GM19025 (cell line): ENCODE data around the gene SEC63.
A peak's percentile ranks its signal among the peaks of the same experiment; 100 is the strongest.
"Not testable (repeated sequence)": the region's sequence is repeated elsewhere in the genome, so short reads cannot be mapped to it uniquely, and the experiment has no call there.

Experiments used
- ATAC-seq: cut with Tn5 transposase; IDR thresholded peaks from one replicate; pipeline ENCODE4 v1.9.1; 2021; ENCODE audit warnings: mild to moderate bottlenecking, low read depth, moderate library complexity; ENCODE audit not compliant: unreplicated experiment

Gene SEC63, protein sequence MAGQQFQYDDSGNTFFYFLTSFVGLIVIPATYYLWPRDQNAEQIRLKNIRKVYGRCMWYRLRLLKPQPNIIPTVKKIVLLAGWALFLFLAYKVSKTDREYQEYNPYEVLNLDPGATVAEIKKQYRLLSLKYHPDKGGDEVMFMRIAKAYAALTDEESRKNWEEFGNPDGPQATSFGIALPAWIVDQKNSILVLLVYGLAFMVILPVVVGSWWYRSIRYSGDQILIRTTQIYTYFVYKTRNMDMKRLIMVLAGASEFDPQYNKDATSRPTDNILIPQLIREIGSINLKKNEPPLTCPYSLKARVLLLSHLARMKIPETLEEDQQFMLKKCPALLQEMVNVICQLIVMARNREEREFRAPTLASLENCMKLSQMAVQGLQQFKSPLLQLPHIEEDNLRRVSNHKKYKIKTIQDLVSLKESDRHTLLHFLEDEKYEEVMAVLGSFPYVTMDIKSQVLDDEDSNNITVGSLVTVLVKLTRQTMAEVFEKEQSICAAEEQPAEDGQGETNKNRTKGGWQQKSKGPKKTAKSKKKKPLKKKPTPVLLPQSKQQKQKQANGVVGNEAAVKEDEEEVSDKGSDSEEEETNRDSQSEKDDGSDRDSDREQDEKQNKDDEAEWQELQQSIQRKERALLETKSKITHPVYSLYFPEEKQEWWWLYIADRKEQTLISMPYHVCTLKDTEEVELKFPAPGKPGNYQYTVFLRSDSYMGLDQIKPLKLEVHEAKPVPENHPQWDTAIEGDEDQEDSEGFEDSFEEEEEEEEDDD

DNA sequence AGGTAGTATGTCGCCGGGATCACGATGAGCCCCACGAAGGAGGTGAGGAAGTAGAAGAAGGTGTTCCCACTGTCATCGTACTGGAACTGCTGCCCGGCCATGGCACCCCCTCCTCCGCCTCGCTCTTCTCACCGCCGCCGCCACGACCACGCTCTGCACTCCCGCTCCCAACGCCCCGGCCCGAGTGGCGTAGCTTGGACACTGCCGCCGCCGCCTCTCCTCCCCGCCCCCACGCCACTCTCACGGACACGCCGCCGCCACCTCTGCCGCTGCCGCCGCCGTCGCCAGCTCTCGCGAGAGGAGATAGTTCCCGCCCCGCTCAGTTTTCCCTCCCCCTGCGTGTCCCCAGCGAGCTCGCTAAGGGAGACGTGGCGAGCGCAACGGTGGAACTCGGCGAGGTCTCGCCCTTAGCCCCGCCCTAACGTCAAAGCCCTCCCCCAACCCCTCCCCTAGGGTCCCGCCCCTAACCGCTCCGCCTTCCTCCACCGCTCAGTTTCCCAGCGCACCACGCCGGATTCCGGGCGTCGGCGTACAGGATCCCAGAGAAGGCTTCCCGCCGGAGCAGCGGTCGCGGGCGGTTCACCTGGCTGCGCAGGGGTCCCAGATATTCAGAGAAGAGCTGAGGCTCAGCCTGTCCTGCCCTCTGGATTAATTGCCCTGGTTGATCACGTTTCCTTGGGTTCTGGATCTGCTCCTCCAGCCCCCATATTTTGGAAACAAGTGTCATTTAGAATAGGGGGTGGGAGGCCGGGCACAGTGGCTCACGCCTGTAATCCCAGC is at the start of gene SEC63:
SEC63 (minus strand) TSS at position 300 of the 780 bp plus-strand sequence; CDS start at position 101, 199 bp downstream.
- peak; percentile 92 for ATAC-seq

DNA sequence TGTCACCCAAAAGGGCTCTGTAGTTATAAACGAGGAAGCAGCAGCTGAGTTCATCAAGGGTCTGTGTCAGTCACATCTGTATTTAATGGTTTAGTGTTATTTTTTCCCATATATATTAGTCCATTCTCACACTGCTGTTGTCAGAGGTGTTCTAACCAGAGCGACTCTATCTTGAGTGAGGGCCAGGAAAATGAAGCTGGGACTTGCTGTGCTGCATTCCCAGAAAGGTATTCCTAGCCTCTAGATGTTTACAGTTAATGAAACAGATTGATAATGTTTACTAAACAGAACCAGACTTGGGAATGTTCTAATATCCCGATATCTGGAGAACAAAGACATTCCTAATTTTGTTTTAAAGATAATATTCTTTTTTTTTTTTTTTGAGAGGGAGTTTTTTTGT is 48.0 kb upstream of the SEC63 start:
- no peak for ATAC-seq

GRCh38 chr6:108004861-108005260 is 46.9 kb upstream of the SEC63 start:
- ATAC-seq: no peak

- no peak for ATAC-seq
These were observed 44.6 kb upstream of the SEC63 start for GRCh38 chr6:108002365-108003221.

- no peak for ATAC-seq
These were observed 43.8 kb upstream of the SEC63 start for GRCh38 chr6:108001696-108002231.

GRCh38 chr6:108000259-108000658 is 42.3 kb upstream of the SEC63 start:
- ATAC-seq: not testable (repeated sequence)

DNA sequence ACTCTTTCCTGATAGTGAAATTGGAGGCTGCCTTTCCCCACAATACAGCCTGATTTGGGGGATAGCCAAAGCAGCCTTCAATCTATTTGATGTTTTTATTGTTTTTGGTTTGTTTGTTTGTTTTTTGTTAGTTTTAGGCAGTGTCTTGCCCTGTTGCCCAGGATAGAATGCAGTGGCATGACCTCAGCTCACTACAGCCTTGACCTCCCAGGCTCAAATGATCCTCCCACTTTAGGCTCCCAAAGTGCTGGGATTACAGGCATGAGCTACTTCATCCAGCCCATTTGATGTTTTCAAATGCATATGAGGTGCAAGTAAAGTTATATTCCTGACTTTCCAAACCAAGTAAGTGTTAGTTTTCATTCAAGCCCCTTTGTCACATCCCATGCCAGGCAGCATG is 41.3 kb upstream of the SEC63 start:
- no peak for ATAC-seq

GRCh38 chr6:107991772-107992550 is 34.0 kb upstream of the SEC63 start:
- no peak for ATAC-seq

DNA sequence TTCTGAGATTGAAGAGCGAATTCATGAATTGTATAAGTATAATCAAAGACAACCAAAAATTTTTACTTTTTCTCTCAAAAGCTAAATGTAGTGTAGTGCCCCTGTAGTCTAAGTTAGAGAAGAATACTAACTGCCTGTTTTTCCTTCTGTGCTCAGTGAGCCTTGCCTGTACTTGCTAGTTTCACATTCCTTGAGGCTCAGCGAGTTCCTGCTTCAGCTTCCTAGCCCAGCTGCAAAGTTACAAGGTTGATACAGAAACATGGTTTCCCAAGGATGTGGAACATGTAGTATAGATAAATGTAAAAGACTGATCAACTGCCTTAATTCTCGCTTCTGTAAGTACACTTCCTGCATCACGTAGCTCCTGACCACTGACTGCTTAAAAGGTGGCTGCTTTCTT is 33.1 kb upstream of the SEC63 start:
- no peak for ATAC-seq

DNA sequence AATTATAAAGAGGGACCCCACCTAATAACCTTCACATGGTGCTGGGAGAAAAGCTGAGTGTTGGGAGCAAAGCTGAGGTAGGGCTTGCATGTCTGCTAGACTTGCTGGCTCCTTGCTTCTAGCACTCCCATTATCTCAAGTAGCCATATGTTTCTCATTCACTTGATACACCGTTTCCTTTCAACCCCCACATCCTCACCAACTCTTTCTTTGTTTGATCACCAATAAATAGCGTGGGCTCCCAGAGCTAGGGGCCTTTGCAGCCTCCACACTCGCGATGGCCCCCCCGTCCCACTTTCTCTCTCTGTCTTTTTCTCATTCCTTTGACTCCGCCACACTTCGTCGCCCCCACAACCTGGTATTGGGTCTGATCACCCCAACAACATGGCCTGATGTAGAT is 32.6 kb upstream of the SEC63 start:
- not testable (repeated sequence) for ATAC-seq

DNA sequence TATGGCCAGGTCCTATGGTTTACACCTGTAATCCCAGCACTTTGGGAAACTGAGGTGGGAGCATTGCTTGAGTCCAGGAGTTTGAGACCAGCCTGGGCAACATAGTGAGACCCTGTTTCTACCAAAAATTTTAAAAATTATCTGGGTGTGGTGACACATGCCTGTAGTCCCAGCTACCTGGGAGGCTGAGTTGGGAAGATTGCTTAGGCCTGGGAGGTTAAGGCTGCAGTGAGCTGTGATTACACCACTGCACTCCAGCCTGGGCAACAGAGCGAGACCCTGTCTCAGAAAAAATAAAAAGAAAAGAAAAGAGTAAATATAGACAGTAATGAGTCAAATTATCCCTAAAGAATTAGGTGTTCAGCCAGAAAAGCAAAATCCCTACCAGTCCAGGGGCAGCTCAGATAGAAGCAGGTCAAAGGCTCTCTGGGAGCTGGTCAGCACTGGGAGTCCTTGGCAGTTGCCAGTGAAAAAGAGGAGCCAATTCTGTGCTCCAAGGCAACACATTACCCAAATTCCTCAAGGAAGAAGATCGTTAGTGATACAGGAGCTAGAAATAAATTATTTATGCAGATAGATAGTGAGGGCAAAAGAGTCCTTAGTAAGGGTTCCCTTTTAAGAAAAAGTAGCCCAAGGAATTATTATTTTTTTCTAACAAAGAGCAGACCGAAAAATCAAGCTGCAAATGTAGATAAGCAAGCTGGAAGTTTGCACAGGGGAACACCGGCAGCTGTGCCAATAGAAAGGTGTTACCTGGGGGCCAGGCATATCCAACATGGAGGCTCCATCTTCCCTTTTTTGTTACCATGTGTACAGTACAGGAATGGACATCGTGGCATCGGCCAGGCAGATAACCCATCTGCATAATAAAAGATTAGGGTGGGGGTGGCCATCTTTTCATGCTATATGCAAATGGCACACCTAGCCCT is 31.4 kb upstream of the SEC63 start:
- ATAC-seq: no peak

DNA sequence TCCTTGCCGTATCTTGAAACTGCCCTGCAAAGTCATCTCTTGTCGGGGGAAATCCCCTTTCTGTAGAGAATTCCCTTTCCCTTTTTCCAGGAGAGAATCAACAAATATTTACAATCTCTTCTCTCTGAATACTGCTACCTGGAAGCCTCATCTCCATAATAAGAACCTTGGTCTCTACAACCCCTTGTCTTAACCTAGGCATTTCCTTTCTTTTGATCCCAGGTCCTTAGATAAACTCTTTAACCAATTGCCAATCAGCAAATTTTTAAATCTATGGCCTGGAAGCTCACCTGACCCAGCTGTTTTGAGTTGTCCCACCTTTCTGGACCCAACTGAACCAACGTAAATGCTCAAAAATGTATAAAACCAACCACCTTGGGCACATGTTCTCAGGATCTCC is 30.6 kb upstream of the SEC63 start:
- ATAC-seq: no peak

DNA sequence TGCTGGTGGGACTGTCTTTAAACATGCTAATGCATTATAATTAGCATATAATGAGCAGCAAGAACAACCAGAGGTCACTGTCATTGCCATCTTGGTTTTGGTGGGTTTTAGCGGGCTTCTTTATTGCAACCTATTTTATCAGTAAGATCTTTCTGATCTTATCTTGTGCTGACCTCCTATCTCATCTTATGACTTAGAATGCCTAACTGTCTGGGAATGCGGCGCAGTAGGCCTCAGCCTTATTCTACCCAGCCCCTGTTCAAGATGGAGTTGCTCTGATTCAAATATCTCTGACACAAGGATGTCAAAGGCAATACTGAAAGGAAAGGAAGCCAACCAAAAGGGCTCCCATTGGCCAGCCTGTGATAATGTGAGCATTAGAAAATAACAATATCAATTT is 29.8 kb upstream of the SEC63 start:
- ATAC-seq: no peak

DNA sequence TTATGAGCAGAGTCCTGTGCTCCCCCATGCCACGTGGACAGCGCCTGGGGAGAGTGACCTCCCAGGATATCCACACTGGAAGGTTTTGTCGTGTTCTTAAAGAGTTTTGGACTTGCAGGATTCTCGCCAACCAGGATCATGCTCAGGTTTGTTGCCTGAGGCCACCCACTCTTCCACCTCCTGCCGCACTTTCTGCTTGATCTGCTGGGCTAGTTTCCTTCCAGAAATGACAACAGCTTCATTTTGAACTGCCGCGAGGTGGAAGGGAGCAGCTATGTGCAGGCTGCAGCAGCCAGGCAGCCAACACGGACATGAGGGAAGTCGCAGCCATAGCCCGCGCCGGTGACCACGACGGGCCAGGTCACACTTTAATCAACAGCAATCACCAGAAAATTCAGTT is 27.7 kb upstream of the SEC63 start:
- no peak for ATAC-seq

GRCh38 chr6:107983811-107984210 is 25.8 kb upstream of the SEC63 start:
- no peak for ATAC-seq

DNA sequence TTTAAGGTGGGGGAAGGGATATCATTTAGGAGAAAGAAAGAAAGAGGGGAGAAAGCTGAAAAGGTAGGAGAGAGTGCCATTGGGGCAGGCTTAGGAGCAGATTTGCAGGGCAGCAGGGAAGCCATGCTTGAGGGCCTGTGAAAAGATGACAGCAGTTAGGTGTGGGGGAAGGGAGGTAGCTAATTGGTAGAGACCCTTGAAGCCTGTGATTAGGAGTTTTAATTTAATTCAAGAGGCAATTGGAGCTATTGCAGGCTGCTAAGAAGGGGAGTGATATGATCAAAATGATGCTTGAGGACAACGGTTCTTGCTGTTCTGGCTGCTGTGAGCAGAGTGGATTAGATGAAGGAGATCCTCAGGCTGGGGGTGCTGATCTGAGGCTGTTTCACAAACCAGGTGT is 24.5 kb upstream of the SEC63 start:
- ATAC-seq: no peak

DNA sequence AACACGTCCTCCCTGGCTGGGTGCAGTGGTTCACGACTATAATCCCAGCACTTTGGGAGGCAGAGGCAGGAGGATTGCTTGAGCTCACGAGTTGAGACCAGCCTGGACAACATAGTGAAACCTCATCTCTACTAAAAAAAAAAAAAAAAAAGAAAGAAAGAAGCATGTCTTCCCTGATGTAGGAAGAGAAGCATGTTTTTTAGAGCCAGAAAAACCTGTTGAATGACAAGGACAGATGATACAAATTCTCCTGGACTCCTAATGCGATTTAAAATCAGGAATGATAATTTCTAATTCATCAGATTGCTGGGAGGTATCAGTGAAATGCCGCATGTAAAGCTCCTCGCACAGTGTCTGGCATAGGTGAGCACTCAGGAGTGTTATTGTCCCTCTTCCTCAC is 23.7 kb upstream of the SEC63 start:
- no peak for ATAC-seq

- ATAC-seq: no peak
These were observed 19.3 kb upstream of the SEC63 start for GRCh38 chr6:107977283-107977682.
